HepG2 (cell line): ENCODE data around the gene TECTA. TPM values are rescaled to one million over a fixed set of nuclear protein-coding genes. Genes with fewer than 3 reads are reported as not detected.

Source experiments
- ATAC-seq: fragments of 200-7000 bp; cut with Tn5 transposase; 3 replicates; pipeline ENCODE4 v1.9.1; 2020; ENCODE audit warnings: mild to moderate bottlenecking, moderate library complexity
- BruUV-seq: library from RNA; stranded (reverse); fragments of 400-500 nt; replicated peaks from 2 replicates; lab custom pipeline; 2021; lab: Mats Ljungman, UMichigan
- CTCF ChIA-PET: fragments of 300-600 bp; formaldehyde crosslinking; extraction: SDS; loops from one replicate; lab custom pipeline; 2021; ENCODE audit warnings: low total read pairs, inconsistent platforms, low intra/inter-chr PET ratio; lab: Yijun Ruan, JAX
- POLR2A ChIA-PET: fragments of 350-600 bp; sonication (Branson Sonifier 250); formaldehyde crosslinking; loops from one replicate; lab custom pipeline; 2020; ENCODE audit warnings: antibody characterized with exemption, inconsistent platforms; lab: Yijun Ruan, JAX
- DNase-seq: peaks from one replicate; pipeline ENCODE4 v3.0.0-alpha.2; 2015; ENCODE audit warnings: low spot score
- FAIRE-seq: peaks from 3 replicates; lab custom pipeline; 2011; peaks lifted over from hg19 to GRCh38; lab: Jason Lieb, UNC
- H2AFZ ChIP-seq: one replicate; pipeline ENCODE4 v1.6.1; 2011; ENCODE audit warnings: low read length, inconsistent platforms
- H3K27ac ChIP-seq: fragments of 300-600 bp; 3 replicates; pipeline ENCODE4 v1.8.0; 2011; ENCODE audit warnings: mixed run types, mild to moderate bottlenecking, mixed read lengths, low read length, inconsistent platforms; ENCODE audit not compliant: insufficient read depth; ENCODE audit errors: extremely low read length
- H3K27me3 ChIP-seq, 2 experiments: fragments of 200-600 bp in 1 of 2; 2 replicates in 1 of 2; 3 replicates in 1 of 2; pipeline versions ENCODE4 v1.6.0 to v1.8.0; 2011; ENCODE audit warnings: low read length in 2 of 2, mild to moderate bottlenecking in 2 of 2, moderate library complexity in 2 of 2, inconsistent platforms in 1 of 2; ENCODE audit not compliant: insufficient read depth in 2 of 2, control insufficient read depth in 1 of 2
- H3K36me3 ChIP-seq, 2 experiments: fragments of 200-600 bp in 1 of 2; replicated peaks in 1 of 2; 2 replicates in 1 of 2; 3 replicates in 1 of 2; pipeline versions ENCODE4 v1.5.1 to v1.8.0; 2011; ENCODE audit warnings: low read length in 2 of 2, inconsistent platforms in 1 of 2; ENCODE audit not compliant: insufficient read depth in 2 of 2, control insufficient read depth in 1 of 2
- H3K4me1 ChIP-seq: 2 replicates; pipeline ENCODE4 v1.5.1; 2012; ENCODE audit warnings: low read length, inconsistent platforms; ENCODE audit not compliant: insufficient read depth
- H3K4me2 ChIP-seq: 2 replicates; pipeline ENCODE4 v1.6.0; 2011; ENCODE audit warnings: low read depth, low read length, inconsistent platforms
- H3K4me3 ChIP-seq, 3 experiments: fragments of 200-600 bp in 1 of 3; sonication (generic), shearing (Covaris generic) in 1 of 3; replicated peaks in 1 of 3; 2 replicates each; pipeline ENCODE4 v1.5.1; 2011 to 2016; ENCODE audit warnings: low read length in 3 of 3, inconsistent platforms in 2 of 3, low read depth in 2 of 3, mild to moderate bottlenecking in 2 of 3, control low read depth in 1 of 3, mixed read lengths in 1 of 3; ENCODE audit not compliant: insufficient read depth in 1 of 3
- H3K79me2 ChIP-seq: one replicate; pipeline ENCODE4 v1.6.1; 2011; ENCODE audit warnings: low read length, inconsistent platforms; ENCODE audit not compliant: insufficient read depth
- H3K9ac ChIP-seq: 2 replicates; pipeline ENCODE4 v1.6.0; 2011; ENCODE audit warnings: mild to moderate bottlenecking, low read depth, low read length, inconsistent platforms; ENCODE audit not compliant: insufficient read depth
- H3K9me3 ChIP-seq: 2 replicates; pipeline ENCODE4 v1.5.1; 2012; ENCODE audit warnings: mild to moderate bottlenecking, low read length
- H4K20me1 ChIP-seq: 2 replicates; pipeline ENCODE4 v1.6.0; 2011; ENCODE audit warnings: inconsistent platforms, mild to moderate bottlenecking, low read length, moderate library complexity; ENCODE audit not compliant: insufficient read depth
- ASH2L ChIP-seq: fragments of 300-600, 200-600 bp; sonication (generic); IDR thresholded peaks from 2 replicates; pipeline ENCODE4 v1.7.0; 2017; ENCODE audit warnings: low read depth, mild to moderate bottlenecking, moderate library complexity, mixed read lengths, low read length; ENCODE audit not compliant: insufficient read length
- FLYWCH1 ChIP-seq: sonication (generic); formaldehyde crosslinking; IDR thresholded peaks from 2 replicates; pipeline ENCODE4 v1.8.1; 2023; ENCODE audit warnings: mild to moderate bottlenecking, missing genetic modification reagents
- KLF15 ChIP-seq: sonication (generic); formaldehyde crosslinking; IDR thresholded peaks from 2 replicates; pipeline ENCODE4 v1.8.1; 2023; ENCODE audit warnings: borderline replicate concordance, mild to moderate bottlenecking, inconsistent platforms, missing genetic modification reagents, mixed read lengths
- KMT2B ChIP-seq: IDR thresholded peaks from 2 replicates; pipeline ENCODE4 v1.6.1; 2016; ENCODE audit warnings: missing genetic modification reagents, missing compliant biosample characterization
- MAFK ChIP-seq, 2 experiments: IDR thresholded peaks in 1 of 2; conservative IDR thresholded peaks in 1 of 2; 2 replicates each; pipeline ENCODE4 v1.6.1; 2011; ENCODE audit warnings: improper control_type of control experiment in 2 of 2, low read length in 2 of 2
- MED1 ChIP-seq: sonication (generic); formaldehyde crosslinking; IDR thresholded peaks from 2 replicates; pipeline ENCODE4 v1.4.0; 2020; ENCODE audit warnings: missing genetic modification reagents
- MIXL1 ChIP-seq: IDR thresholded peaks from 2 replicates; pipeline ENCODE4 v1.6.1; 2016
- POGZ ChIP-seq: sonication (generic); formaldehyde crosslinking; IDR thresholded peaks from 2 replicates; pipeline ENCODE4 v1.4.0; 2020; ENCODE audit warnings: mild to moderate bottlenecking, missing genetic modification reagents
- SCMH1 ChIP-seq: sonication (generic); formaldehyde crosslinking; IDR thresholded peaks from 2 replicates; pipeline ENCODE4 v1.9.0; 2021; ENCODE audit warnings: missing genetic modification reagents, mild to moderate bottlenecking, borderline replicate concordance
- SIX1 ChIP-seq: sonication (generic); formaldehyde crosslinking; IDR thresholded peaks from 2 replicates; pipeline ENCODE4 v1.4.0; 2020; ENCODE audit warnings: missing genetic modification reagents, borderline replicate concordance
- SMC3 ChIP-seq: IDR thresholded peaks from 2 replicates; pipeline ENCODE4 v1.6.1; 2011; ENCODE audit warnings: low read length, improper control_type of control experiment
- SP140L ChIP-seq: sonication (generic); formaldehyde crosslinking; IDR thresholded peaks from 2 replicates; pipeline ENCODE4 v1.4.0; 2020; ENCODE audit warnings: missing genetic modification reagents, borderline replicate concordance
- ZFP36L2 ChIP-seq: sonication (generic); formaldehyde crosslinking; IDR thresholded peaks from 2 replicates; pipeline ENCODE4 v1.4.0; 2020; ENCODE audit warnings: missing genetic modification reagents
- ZNF274 ChIP-seq: sonication (generic); formaldehyde crosslinking; IDR thresholded peaks from 2 replicates; pipeline ENCODE4 v1.5.1; 2020; ENCODE audit warnings: mild to moderate bottlenecking, missing genetic modification reagents
- ZSCAN9 ChIP-seq: IDR thresholded peaks from 2 replicates; pipeline ENCODE4 v1.6.1; 2016; ENCODE audit warnings: borderline replicate concordance
- WGBS: methylation state at CpG from one replicate; pipeline ENCODE4 v1.1.6; 2017; ENCODE audit warnings: low lambda C conversion rate; 5-methylcytosine and 5-hydroxymethylcytosine counted together
- in situ Hi-C: cut with HindIII; loops from 2 replicates; pipeline ENCODE4 v1.10.0; 2017; ENCODE audit warnings: low pct_unique_long_range_greater_than_20kb; ENCODE audit not compliant: extremely low pct_ligation_motif_present
- intact Hi-C: fragments of 100-400 bp; cut with micrococcal nuclease; formaldehyde crosslinking; loops from one replicate; pipeline ENCODE4 v1.10.0; 2022; ENCODE audit not compliant: unreplicated experiment
- polyA plus RNA-seq, 8 experiments: library from polyadenylated mRNA; depleted of rRNA in 3 of 8; stranded (reverse) in 7 of 8; unstranded in 1 of 8; fragments of >200 nt; fragmentation: Illumina TruSeq in 4 of 8; extraction: Trizol in 4 of 8; gene quantifications; 2 replicates each; pipeline versions ENCODE4 v1.2.1 to v1.2.3, GENCODE V29; 2011 to 2016; ENCODE audit warnings: low read depth in 4 of 8, missing spikeins in 1 of 8, mixed read lengths in 1 of 8; ENCODE audit not compliant: insufficient read depth in 1 of 8
- total RNA-seq, 5 experiments: library from RNA; depleted of rRNA; stranded (reverse); fragments of >200 nt; fragmentation: Illumina TruSeq; extraction: Trizol; gene quantifications; 2 replicates each; pipeline ENCODE4 v1.2.3, GENCODE V29; 2016; ENCODE audit warnings: low read depth in 1 of 5
- TF ChIP-seq, protein P1 (sequence below): sonication (generic); formaldehyde crosslinking; IDR thresholded peaks from 2 replicates; pipeline ENCODE4 v1.5.0; 2020; ENCODE audit warnings: mild to moderate bottlenecking, missing genetic modification reagents

Gene TECTA
- total and polyA plus RNA-seq, 2 of the 13 experiments (the other 11 are each of a cell fraction or from before 2014, with no cell fraction given): 0.04 to 0.17 TPM

DNA sequence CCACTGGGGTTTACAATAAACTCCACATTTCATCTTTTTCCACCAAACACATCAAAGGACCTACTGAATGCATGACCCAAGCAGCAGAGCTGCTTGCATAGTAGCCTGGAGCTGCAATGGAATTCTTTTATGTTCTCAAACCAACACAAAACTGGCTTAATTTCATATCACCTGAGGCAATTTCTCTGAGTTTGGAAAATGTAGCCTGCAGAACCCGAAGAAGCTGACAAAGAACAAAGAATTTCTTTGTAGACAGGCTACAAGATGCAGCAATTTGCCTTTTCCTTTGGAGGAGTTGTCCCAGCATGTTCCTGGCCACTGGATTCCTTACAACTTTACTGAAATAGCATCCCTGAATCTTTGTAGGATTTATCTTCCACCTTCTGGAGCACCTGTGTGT lies 5.5 kb upstream of the TECTA start (continued):
- TF ChIP-seq, protein P1, sequence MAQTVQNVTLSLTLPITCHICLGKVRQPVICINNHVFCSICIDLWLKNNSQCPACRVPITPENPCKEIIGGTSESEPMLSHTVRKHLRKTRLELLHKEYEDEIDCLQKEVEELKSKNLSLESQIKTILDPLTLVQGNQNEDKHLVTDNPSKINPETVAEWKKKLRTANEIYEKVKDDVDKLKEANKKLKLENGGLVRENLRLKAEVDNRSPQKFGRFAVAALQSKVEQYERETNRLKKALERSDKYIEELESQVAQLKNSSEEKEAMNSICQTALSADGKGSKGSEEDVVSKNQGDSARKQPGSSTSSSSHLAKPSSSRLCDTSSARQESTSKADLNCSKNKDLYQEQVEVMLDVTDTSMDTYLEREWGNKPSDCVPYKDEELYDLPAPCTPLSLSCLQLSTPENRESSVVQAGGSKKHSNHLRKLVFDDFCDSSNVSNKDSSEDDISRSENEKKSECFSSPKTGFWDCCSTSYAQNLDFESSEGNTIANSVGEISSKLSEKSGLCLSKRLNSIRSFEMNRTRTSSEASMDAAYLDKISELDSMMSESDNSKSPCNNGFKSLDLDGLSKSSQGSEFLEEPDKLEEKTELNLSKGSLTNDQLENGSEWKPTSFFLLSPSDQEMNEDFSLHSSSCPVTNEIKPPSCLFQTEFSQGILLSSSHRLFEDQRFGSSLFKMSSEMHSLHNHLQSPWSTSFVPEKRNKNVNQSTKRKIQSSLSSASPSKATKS: no peak
- TF ChIP-seq ZSCAN9 (no peak), POGZ (no peak), ZNF274 (CRISPR knock-in tag) (no peak), SIX1 (CRISPR knock-in tag) (no peak), KLF15 (no peak), ASH2L (no peak), MIXL1 (no peak), FLYWCH1 (CRISPR knock-in tag) (no peak), SP140L (CRISPR knock-in tag) (no peak)

DNA sequence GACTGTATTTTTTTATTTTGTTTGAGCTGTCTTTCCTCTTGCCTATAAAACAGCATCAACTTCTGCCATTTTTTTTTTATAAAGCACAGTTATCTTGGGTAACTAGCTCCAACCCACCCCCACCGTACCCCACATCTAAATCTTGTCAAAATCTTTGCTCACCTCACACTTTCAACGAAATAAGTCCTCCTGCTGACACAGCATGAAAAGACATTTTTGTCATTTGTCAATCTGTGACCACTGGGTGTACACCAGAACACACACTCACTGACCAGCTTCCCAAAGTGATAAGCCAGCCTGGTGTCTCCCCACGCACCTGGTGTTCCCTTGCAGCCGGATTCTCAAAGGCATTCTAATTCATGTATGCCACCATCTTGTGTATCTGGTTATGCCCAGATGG lies 1.7 kb upstream of the TECTA start:
- no peak for FAIRE-seq
- Histone ChIP-seq H3K9ac (no peak overlapping the region), H2AFZ (no peak overlapping the region), H3K27me3 (no peaks in the 10 kb centered on the region), H3K4me3 (no peak overlapping the region), H3K9me3 (no peaks in the 10 kb centered on the region), H3K36me3 (no peaks in the 10 kb centered on the region), H3K4me1 (no peaks in the 10 kb centered on the region), H4K20me1 (no peaks in the 10 kb centered on the region), H3K27ac (no peak overlapping the region), H3K4me2 (no peak overlapping the region), H3K79me2 (no peaks in the 10 kb centered on the region)
- ChIA-PET CTCF (no interaction called here), POLR2A (no interaction called here)
- DNase-seq: no peak
- WGBS: 65% methylated on average over 4 of the region's 4 CpGs
- intact Hi-C loops (no loop called here), in situ Hi-C loops (no loop called here)
- ATAC-seq: no peak
- no TSS peak for BruUV-seq
- no peak for TF ChIP-seq SCMH1 (CRISPR knock-in tag)
- peak in 1 of 2 experiments; percentile 42; a peak in 3 of 4 replicates for TF ChIP-seq MAFK (conservative IDR thresholded peaks at IDR 0.05 in 1 of 2, IDR thresholded peaks at IDR 0.05 in 1 of 2; ENCODE audit: low read length in 2 of 2)
- TF ChIP-seq MED1 (CRISPR knock-in tag): no peak
- TF ChIP-seq KMT2B (CRISPR knock-in tag): no peak
- TF ChIP-seq SMC3: no peak
- TF ChIP-seq ZFP36L2: no peak
